HL-60 (cell line): ENCODE measurements around the gene CHRM5.

Experiments
- DNase-seq, 2 experiments: peaks; one replicate each; pipeline ENCODE4 v3.0.0-alpha.2; 2010 to 2020; ENCODE audit warnings: low read depth in 1 of 2, low spot score in 1 of 2
- H3K27ac ChIP-seq: fragments of 250-450 bp; sonication (Bioruptor Pico); replicated peaks from 2 replicates; pipeline ENCODE4 v1.5.1; 2020; ENCODE audit warnings: mild to moderate bottlenecking, moderate library complexity
- H3K27me3 ChIP-seq: fragments of 250-450 bp; sonication (Bioruptor Pico); 2 replicates; pipeline ENCODE4 v1.5.1; 2021; ENCODE audit warnings: mild to moderate bottlenecking, moderate library complexity; ENCODE audit not compliant: insufficient read depth, poor library complexity, severe bottlenecking
- H3K4me3 ChIP-seq: replicated peaks from 2 replicates; pipeline ENCODE4 v1.5.1; 2011; ENCODE audit warnings: mild to moderate bottlenecking, control low read depth, low read length; ENCODE audit not compliant: insufficient read depth
- GABPA ChIP-seq: IDR thresholded peaks from 2 replicates; pipeline ENCODE4 v1.6.1; 2012; ENCODE audit warnings: low read depth
- POLR2AphosphoS5 ChIP-seq: IDR thresholded peaks from 2 replicates; pipeline ENCODE4 v1.6.1; 2012; ENCODE audit warnings: low read depth
- SPI1 ChIP-seq: IDR thresholded peaks from 2 replicates; pipeline ENCODE4 v1.6.1; 2012; ENCODE audit warnings: low read depth, mild to moderate bottlenecking, borderline replicate concordance
- TF ChIP-seq, protein P1 (sequence below): IDR thresholded peaks from one replicate; pipeline ENCODE4 v1.5.1; 2011; ENCODE audit warnings: low read length, control low read depth, inconsistent platforms; ENCODE audit not compliant: insufficient read depth
- TF ChIP-seq, protein P2 (sequence below): IDR thresholded peaks from 2 replicates; pipeline ENCODE4 v1.6.1; 2012; ENCODE audit warnings: low read depth; ENCODE audit not compliant: insufficient replicate concordance

The CHRM5 gene

DNA sequence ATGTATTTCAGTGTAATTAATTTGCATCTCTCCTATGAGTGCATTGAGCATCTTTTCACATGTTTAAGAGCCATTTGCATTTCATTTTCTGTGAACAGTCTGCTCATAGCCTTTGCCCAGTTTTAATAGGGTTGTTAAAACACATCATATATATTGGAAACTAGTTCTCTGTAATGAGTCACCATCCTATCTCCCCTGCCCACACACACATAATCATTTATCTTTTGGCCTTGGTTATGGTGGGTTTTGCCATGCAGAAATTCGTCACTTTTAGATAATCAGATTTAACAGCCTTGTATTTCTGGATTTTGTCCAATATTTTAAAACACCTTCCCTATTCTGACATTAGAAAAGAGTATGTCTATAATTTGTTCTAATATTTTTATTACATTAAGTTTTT lies 11.9 kb upstream of the CHRM5 start:
- no peaks in the 10 kb centered on the region for H3K27me3 ChIP-seq
- DNase-seq, result no peak
- TF ChIP-seq, protein P1, sequence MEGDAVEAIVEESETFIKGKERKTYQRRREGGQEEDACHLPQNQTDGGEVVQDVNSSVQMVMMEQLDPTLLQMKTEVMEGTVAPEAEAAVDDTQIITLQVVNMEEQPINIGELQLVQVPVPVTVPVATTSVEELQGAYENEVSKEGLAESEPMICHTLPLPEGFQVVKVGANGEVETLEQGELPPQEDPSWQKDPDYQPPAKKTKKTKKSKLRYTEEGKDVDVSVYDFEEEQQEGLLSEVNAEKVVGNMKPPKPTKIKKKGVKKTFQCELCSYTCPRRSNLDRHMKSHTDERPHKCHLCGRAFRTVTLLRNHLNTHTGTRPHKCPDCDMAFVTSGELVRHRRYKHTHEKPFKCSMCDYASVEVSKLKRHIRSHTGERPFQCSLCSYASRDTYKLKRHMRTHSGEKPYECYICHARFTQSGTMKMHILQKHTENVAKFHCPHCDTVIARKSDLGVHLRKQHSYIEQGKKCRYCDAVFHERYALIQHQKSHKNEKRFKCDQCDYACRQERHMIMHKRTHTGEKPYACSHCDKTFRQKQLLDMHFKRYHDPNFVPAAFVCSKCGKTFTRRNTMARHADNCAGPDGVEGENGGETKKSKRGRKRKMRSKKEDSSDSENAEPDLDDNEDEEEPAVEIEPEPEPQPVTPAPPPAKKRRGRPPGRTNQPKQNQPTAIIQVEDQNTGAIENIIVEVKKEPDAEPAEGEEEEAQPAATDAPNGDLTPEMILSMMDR, result no peak
- TF ChIP-seq POLR2AphosphoS5, result no peak
- TF ChIP-seq GABPA, result no peak
- no peak for TF ChIP-seq SPI1
- TF ChIP-seq, protein P2, sequence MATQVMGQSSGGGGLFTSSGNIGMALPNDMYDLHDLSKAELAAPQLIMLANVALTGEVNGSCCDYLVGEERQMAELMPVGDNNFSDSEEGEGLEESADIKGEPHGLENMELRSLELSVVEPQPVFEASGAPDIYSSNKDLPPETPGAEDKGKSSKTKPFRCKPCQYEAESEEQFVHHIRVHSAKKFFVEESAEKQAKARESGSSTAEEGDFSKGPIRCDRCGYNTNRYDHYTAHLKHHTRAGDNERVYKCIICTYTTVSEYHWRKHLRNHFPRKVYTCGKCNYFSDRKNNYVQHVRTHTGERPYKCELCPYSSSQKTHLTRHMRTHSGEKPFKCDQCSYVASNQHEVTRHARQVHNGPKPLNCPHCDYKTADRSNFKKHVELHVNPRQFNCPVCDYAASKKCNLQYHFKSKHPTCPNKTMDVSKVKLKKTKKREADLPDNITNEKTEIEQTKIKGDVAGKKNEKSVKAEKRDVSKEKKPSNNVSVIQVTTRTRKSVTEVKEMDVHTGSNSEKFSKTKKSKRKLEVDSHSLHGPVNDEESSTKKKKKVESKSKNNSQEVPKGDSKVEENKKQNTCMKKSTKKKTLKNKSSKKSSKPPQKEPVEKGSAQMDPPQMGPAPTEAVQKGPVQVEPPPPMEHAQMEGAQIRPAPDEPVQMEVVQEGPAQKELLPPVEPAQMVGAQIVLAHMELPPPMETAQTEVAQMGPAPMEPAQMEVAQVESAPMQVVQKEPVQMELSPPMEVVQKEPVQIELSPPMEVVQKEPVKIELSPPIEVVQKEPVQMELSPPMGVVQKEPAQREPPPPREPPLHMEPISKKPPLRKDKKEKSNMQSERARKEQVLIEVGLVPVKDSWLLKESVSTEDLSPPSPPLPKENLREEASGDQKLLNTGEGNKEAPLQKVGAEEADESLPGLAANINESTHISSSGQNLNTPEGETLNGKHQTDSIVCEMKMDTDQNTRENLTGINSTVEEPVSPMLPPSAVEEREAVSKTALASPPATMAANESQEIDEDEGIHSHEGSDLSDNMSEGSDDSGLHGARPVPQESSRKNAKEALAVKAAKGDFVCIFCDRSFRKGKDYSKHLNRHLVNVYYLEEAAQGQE, result no peak
- H3K4me3 ChIP-seq, result no peak overlapping the region
- no peak overlapping the region for H3K27ac ChIP-seq

DNA sequence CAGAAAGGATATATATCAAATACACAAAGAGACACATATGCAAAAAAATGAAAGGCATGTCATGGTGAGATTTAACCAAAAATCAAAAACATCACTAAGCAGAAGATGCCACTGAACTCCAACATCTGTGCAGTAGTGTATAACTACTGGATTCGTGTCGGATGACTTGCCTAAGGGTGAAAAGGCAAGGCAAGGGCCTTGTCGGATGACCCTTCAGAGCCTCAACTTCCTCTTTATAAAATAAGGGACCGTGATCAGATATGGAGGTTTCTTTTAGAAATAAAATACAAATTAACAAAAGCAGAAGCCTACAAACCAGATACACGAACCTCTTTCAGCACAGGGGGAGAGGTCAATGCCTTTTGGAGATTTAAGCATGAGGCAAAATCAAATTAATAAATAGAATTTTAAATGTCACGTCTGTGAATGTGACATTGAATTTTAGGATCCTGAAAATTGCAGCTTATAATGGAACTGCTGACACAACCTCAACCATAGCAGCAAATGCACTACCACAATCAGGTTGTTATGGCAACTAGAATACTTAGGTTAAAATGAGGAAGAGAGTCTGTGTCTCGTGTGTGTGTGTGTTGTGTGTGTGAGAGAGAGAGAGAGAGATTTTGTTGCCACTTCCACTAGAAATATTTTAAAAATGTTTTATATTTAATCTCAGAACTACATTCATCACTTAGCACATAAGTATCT lies 8.3 kb upstream of the CHRM5 start:
- no peaks in the 10 kb centered on the region for H3K27me3 ChIP-seq
- no peak overlapping the region for H3K27ac ChIP-seq
- no peak overlapping the region for H3K4me3 ChIP-seq
- peak in 1 of 2 experiments; percentile 16 for DNase-seq
- TF ChIP-seq, protein P1, result no peak
- TF ChIP-seq SPI1, result peak; percentile 70; the same call in 1 of the 2 replicates

DNA sequence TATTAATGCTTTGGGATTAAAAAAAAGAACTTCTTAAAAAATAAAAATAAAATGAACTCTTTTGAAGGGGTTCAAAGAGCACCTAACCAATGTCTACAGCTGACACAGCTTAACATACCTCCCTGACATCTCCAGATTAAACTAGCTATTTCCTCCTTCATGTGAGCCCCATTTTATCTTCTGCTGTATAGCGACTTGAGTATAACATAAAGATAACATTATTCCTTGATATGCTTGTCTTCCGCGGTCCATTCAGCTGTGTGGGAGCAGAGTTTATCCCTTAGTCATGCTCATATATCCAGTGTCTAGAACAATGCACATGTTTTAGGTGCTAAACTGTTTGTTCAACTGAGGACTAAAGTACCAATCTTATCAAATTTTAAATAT lies 7.8 kb upstream of the CHRM5 start:
- DNase-seq, result no peak
- TF ChIP-seq SPI1 (no peak), GABPA (no peak)
- Histone ChIP-seq H3K4me3 (no peak overlapping the region), H3K27me3 (no peaks in the 10 kb centered on the region), H3K27ac (no peak overlapping the region)

DNA sequence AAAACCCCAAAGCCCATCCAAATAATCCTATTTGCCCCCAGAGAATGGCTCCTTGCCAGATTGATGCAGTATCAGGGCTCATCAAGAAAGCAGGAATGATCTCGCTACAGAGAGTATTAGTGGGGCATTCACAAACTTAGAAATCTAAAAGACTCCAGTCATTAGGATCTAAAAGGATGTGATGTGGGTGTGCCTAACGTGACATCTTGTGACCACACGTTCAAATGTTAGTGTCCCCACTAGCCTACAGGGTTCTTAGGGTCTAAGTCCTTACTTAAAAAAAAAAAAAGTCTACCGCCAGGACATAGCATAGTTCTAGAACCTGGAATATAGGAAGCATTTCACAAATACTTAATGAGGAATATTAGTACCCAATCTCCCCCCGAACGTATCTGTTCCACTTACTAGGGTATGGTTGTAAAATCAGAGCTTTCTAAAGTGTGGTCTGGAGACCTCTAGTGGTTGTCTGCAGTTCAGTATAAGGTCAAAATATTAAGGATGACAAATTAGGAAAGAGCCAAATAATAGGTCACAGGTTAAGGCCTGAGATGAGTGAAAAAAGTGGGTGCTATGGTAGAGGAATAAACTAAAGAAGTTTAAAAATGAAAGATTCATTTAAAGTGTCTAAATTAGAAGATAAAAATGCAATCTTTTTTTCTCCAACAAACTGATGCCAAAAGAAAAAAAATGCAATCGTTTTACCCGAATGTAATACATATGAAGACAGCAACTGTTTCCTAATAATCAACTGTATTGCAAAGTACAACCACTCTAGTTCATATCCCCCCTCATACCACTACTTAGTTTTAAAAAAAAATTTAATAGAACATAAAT lies 4.2 kb upstream of the CHRM5 start:
- no peaks in the 10 kb centered on the region for H3K27me3 ChIP-seq
- no peak overlapping the region for H3K27ac ChIP-seq
- H3K4me3 ChIP-seq, result no peak overlapping the region
- TF ChIP-seq, protein P1, result peak; percentile 35
- TF ChIP-seq SPI1, result no peak
- DNase-seq, result peak in 1 of 2 experiments; percentile 6

DNA sequence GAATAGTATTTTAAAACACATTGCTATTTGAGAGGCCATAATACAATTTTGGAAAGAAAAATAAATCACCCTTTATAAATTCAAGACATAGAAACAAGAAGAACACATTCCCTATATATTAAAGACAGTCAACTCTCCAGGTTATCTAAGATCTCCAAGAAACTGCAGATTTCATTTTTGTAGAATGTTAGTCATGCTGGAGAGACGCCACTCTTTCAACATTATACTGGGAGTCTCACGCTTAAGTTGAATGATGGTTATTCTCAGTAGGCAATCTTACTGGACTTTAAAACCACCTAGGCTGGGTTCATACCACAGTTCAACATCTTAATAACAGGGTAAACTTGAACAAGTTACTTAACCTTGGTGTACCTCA lies 3.6 kb upstream of the CHRM5 start:
- H3K4me3 ChIP-seq, result no peak overlapping the region
- no peaks in the 10 kb centered on the region for H3K27me3 ChIP-seq
- TF ChIP-seq, protein P1, result no peak
- TF ChIP-seq, protein P2, result no peak
- TF ChIP-seq SPI1, result no peak
- TF ChIP-seq POLR2AphosphoS5, result no peak
- TF ChIP-seq GABPA, result no peak
- no peak for DNase-seq
- H3K27ac ChIP-seq, result no peak overlapping the region
